ENCODE data around the gene PHLDB2.

- TF ChIP-seq CTCF (IDR thresholded peaks at IDR 0.05) (no peak), POLR2A (IDR thresholded peaks at IDR 0.05) (no peak)
Observed at GRCh38 chr3:111823341-111823855, 35.7 kb upstream of the PHLDB2 start.

Data from body of pancreas (tissue), 4 donors.